Measurements from ENCODE around the gene TBC1D22A.

GRCh38 chr22:46946383-46946962 is 184.0 kb downstream of the TBC1D22A start:
- TF ChIP-seq CTCF (IDR thresholded peaks at IDR 0.05; ENCODE audit: poor library complexity) = no peak
- no peak for TF ChIP-seq EZH2 (IDR thresholded peaks at IDR 0.05; ENCODE audit: borderline replicate concordance)
